COLO829 (cell line): Measurements from ENCODE around the gene CD300LD.
"Not testable (repeated sequence)": the region's sequence is repeated elsewhere in the genome, so short reads cannot be mapped to it uniquely, and the experiment has no call there.

ENCODE experiments used
- DNase-seq: peaks from one replicate; pipeline ENCODE4 v3.0.0; 2012; ENCODE audit warnings: low spot score

Gene CD300LD

GRCh38 chr17:74571621-74572270, 20.3 kb downstream of the CD300LD start:
- DNase-seq = no peak

GRCh38 chr17:74569020-74570003, 22.8 kb downstream of the CD300LD start:
- DNase-seq = peak; percentile 8

- DNase-seq = no peak
These were observed 23.8 kb downstream of the CD300LD start for GRCh38 chr17:74568106-74568873.

DNA sequence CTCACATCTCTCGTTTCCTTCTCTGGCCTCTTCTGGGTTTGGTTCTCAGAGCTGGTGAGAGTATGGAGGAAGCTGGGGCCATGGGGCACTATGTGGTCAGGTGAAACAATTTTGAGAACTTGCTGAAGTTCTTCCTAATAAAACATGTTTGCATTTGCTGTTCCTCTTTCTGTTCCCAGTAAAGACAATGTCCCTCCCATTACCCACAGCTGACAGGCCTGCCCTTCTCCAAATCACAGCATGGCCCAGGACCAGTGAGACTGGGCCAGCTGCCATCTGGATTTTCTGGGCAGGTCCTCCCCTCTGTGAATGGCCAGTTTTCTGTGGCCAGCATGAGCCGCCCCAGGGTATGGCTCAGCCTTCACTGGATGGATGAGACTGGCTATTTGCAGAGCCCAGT, 24.7 kb downstream of the CD300LD start, which contains the start of gene CD300H:
Gene CD300H (minus strand): TSS at position 113 of the 400 bp plus-strand sequence.
- no peak for DNase-seq

- no peak for DNase-seq
These were observed 25.8 kb downstream of the CD300LD start for GRCh38 chr17:74566132-74566753.

GRCh38 chr17:74565126-74565525, 27.0 kb downstream of the CD300LD start:
- DNase-seq = no peak

- DNase-seq = no peak
These were observed 28.7 kb downstream of the CD300LD start for GRCh38 chr17:74563358-74563757.

DNA sequence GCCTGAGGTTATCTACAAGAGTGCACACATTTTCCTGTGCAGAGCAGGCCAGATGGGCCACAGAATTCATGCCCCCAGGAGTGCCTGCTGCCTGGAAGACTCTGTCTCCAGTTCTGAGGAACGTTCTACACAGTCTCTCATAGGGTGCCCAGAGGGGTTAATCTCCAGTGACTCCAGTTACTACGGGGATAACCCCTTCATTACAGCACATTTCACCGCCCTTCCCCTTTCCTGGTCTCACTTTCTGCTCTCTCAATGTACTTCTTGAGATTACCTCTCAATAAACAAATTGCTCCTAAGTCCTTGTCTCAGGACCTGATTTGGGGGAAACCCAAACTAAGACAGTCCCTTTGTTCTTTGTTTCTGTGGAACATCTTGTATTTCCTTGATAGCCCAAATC, 30.5 kb downstream of the CD300LD start:
- no peak for DNase-seq

DNA sequence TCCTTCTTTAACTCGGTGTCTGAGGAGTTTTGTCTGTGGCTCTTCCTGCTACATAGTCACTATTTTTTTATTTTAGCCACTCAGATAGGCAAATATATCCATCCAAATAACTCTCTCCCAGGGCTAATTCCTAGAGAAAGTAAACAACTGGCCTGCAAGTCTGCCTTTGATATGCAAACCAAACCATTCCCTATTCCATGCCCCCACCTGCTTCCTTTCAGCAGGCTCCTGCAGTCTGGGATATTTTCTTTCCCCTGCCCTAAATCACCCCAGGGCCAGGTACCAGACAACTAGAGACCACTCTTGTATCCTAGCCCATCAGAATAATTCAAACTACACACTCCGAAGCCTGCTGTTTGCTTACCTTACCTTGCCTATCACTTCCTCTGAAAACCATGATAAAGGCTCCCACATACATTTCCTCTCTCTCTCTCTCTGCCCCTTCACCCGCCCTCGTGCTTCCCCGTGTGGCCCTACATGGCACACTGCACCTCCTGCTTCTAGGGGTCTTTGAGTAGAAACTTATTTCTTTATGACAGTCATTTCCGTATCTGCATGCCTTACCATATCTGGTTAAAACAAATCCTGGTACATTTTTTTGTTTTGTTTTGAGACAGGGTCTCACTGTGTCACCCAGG, 33.1 kb downstream of the CD300LD start:
- no peak for DNase-seq

DNA sequence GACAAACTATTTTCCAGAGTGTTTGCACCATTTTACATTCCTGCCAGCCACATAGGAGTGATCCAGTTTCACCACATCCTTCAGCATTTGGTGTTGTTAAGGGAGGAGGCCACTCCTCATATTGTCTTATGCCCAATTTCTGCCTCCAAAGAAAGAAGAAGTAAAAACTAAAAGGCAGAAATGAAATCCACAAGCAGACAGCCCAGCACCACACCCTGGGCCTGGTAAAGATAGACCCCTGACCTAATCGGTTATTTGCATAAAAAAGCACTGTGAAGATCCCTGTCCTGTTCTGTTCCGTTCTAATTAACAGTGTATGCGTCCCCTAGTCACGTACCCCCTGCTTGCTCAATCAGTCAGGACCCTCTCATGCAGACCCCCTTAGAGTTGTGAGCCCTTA, 33.7 kb downstream of the CD300LD start:
- DNase-seq = not testable (repeated sequence)

DNA sequence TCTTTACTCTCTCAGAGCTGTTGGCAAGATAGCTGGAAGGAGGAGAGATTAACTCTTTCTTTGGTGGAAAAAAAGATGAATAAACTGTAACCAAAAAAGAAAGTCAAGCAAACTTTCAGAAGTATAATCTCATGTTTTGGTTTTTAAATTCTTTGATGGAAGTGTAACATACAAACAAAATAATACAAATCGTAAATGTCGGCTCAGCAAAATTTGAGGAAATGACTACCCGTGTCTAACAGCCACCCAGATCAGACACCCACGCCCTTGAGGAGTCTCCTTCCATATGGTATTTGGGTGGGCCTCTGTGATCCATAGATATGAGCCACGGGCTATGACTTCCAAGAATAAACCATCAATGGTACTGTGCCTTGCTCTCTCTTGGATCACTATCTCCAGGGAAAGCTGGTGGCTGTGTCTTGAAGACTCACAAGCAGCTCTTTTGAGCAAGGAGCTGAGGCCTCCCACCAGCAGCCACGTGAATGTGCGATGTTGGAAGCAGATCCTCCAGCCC, 36.6 kb downstream of the CD300LD start:
- DNase-seq = no peak

DNA sequence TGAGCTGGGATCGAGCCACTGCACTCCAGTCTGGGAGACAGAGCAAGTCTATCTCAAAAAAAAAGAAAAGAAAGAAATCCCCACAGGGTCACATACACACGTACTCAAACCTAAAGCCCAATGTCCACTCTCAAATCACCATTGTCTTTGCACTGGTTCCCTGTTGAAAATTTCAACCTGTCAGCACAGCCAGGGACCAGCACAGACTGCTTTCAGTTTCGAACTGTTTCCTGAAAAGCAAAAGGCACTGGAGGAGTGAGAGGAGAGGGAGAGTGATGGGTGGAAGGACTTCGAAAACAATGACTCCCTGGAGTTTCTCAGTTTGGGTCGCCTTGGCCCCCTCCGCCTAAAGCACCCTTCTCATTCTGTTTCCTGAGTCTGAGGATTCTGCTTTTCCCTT, 37.2 kb downstream of the CD300LD start:
- no peak for DNase-seq

DNA sequence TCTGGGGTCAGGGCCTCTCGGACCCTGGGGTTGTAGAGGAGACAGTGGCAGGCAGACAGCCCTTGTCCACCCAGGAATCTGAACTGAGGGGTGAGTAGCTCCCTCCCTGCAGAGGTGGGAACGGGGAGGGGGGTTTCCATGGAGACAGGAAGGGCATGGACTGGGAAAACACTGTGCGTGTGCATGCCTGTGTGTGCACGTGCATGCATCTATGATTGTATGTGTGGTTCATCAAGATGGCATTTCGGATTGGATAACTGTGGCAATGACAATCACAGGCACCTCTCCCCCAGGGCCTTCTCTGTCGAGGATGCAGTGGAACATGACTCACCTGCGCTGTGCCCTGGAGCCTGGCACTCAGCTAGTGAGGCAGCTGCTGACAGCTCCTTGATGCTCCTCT, 40.0 kb downstream of the CD300LD start:
- DNase-seq = no peak

- no peak for DNase-seq
These were observed 41.5 kb downstream of the CD300LD start for GRCh38 chr17:74550602-74551001.

- DNase-seq = no peak
These were observed 42.7 kb downstream of the CD300LD start for GRCh38 chr17:74549343-74549742.

DNA sequence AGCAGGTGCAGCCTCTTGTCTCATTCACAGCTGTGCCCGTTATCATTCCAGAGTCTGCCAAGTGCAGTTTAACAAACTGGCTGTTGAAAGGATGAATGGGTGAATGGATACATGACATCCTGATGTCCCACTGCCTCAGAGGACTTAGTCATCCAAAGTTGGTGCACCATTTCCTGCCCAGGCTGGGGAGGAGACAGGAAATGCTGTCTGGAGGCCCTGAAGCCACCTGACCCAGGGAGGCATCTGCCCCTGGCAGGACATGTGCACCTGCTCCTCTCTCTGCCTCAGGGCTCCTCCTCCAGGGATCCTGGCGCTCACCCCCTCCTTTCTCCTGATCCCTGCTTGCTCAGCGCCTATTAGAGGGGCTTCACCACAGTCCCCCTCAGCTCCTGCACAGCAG, 44.3 kb downstream of the CD300LD start:
- DNase-seq = no peak

DNA sequence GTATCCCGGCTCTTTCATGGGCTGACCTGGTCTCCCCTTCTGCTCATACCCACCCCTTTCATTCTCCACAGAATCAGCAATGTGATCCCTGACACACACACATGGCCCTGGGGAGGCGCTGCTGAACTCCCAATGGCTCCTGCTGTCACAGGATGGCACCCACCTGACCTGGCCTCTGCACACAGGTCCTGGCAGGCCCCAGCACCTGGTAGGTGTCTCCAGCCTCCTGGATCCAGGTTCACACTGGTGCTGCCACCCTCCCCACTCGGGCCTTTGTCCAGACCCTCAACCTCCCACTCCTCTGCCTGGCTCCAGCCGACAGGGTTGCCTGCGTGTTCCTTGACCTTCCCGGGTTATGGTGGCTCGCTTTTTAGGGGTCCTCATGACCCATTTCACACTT, 44.8 kb downstream of the CD300LD start:
- no peak for DNase-seq

GRCh38 chr17:74546586-74546985, 45.5 kb downstream of the CD300LD start:
- DNase-seq = no peak

DNA sequence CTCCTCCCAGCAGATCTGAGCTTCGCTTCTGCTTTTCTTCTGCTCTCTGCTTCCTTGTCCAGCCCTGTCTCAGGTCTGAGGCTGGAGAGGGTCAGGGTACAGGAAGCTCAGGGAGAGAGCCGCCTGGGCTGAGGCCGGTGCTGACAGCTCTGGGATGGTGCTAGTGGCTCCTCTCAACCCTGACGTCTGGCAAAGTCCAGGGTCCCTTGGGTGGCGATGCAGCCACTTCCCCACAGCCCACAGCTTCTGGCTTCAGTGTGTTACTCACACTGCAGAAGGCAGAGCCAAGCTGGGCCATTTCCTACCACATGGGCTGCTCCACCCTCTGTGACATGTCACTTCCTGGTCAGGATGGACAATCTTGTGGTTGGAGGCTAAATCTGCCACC, 46.2 kb downstream of the CD300LD start, which contains the start of gene CD300C:
Gene CD300C (minus strand): TSS at position 273 of the 388 bp plus-strand sequence. CDS start 333 bp downstream, outside the sequence.
- no peak for DNase-seq

- DNase-seq = no peak
These were observed 46.9 kb downstream of the CD300LD start for GRCh38 chr17:74544991-74545842.
